WTC11 (cell line): Measurements from ENCODE around the gene TMED3. TPM values are rescaled to one million over a fixed set of nuclear protein-coding genes. Genes with fewer than 3 reads are reported as not detected.

ENCODE experiments used
- ATAC-seq: fragments of 200-7000 bp; cut with Tn5 transposase; 2 replicates; pipeline ENCODE4 v1.10.0; 2021; ENCODE audit warnings: mild to moderate bottlenecking, moderate library complexity
- CTCF ChIA-PET: fragments of 300-600 bp; sonication (Branson Sonifier 250); formaldehyde crosslinking; loops from one replicate; lab custom pipeline; 2021; ENCODE audit warnings: antibody characterized with exemption; lab: Charles Lee
- POLR2A ChIA-PET: fragments of 350-600 bp; sonication (Branson Sonifier 250); formaldehyde crosslinking; loops from one replicate; lab custom pipeline; 2021; ENCODE audit warnings: antibody characterized with exemption; lab: Charles Lee
- DNase-seq: peaks from one replicate; pipeline ENCODE4 v3.0.0; 2021; ENCODE audit warnings: low spot score
- H3K27ac Mint-ChIP-seq: 2 replicates; pipeline ENCODE4 v1.8.0; 2021; ENCODE audit warnings: mixed read lengths
- H3K27me3 Mint-ChIP-seq: 2 replicates; pipeline ENCODE4 v1.8.0; 2021; ENCODE audit warnings: low read depth, mild to moderate bottlenecking, moderate library complexity, mixed read lengths
- H3K36me3 Mint-ChIP-seq: 2 replicates; pipeline ENCODE4 v1.8.0; 2021; ENCODE audit warnings: mixed read lengths
- H3K4me1 Mint-ChIP-seq: 2 replicates; pipeline ENCODE4 v1.8.0; 2022; ENCODE audit warnings: mixed read lengths
- H3K4me3 Mint-ChIP-seq: 2 replicates; pipeline ENCODE4 v1.8.0; 2021; ENCODE audit warnings: mild to moderate bottlenecking, moderate library complexity, mixed read lengths
- H3K9me3 Mint-ChIP-seq: 2 replicates; pipeline ENCODE4 v1.8.0; 2021; ENCODE audit warnings: mixed read lengths
- CBFB ChIP-seq: sonication (generic); formaldehyde crosslinking; IDR thresholded peaks from 2 replicates; pipeline ENCODE4 v1.8.1; 2022; ENCODE audit warnings: mild to moderate bottlenecking, low read depth, missing genetic modification reagents
- FOXK1 ChIP-seq: sonication (generic); formaldehyde crosslinking; IDR thresholded peaks from 2 replicates; pipeline ENCODE4 v1.8.0; 2022; ENCODE audit warnings: mild to moderate bottlenecking, moderate library complexity, missing genetic modification reagents
- GABPB1 ChIP-seq: sonication (generic); formaldehyde crosslinking; IDR thresholded peaks from 2 replicates; pipeline ENCODE4 v1.8.1; 2023; ENCODE audit warnings: mild to moderate bottlenecking, missing genetic modification reagents
- IRF2 ChIP-seq: sonication (generic); formaldehyde crosslinking; IDR thresholded peaks from 2 replicates; pipeline ENCODE4 v1.8.0; 2022; ENCODE audit warnings: low read depth, missing genetic modification reagents, borderline replicate concordance
- MXD4 ChIP-seq: fragments of 250-450 bp; sonication (Bioruptor Pico); IDR thresholded peaks from 2 replicates; pipeline ENCODE4 v1.8.0; 2021; ENCODE audit warnings: mild to moderate bottlenecking, moderate library complexity, borderline replicate concordance
- ZNF232 ChIP-seq: sonication (generic); formaldehyde crosslinking; IDR thresholded peaks from 2 replicates; pipeline ENCODE4 v1.8.0; 2022; ENCODE audit warnings: mild to moderate bottlenecking, missing genetic modification reagents
- ZNF671 ChIP-seq: fragments of 250-450 bp; sonication (Bioruptor Pico); IDR thresholded peaks from 2 replicates; pipeline ENCODE4 v1.8.0; 2021; ENCODE audit warnings: mild to moderate bottlenecking
- total RNA-seq: library from RNA; stranded (reverse); gene quantifications from 3 replicates; pipeline ENCODE4 v1.2.3, GENCODE V29; 2021
- TF ChIP-seq, protein P1 (sequence below): sonication (generic); formaldehyde crosslinking; IDR thresholded peaks from 2 replicates; pipeline ENCODE4 v1.8.0; 2023; ENCODE audit warnings: missing genetic modification reagents, mild to moderate bottlenecking, borderline replicate concordance
- TF ChIP-seq, protein P2 (sequence below): sonication (generic); formaldehyde crosslinking; IDR thresholded peaks from 2 replicates; pipeline ENCODE4 v1.8.1; 2022; ENCODE audit warnings: mild to moderate bottlenecking, moderate library complexity, missing genetic modification reagents
- TF ChIP-seq, protein P3 (sequence below): fragments of 250-450 bp; sonication (Bioruptor Pico); IDR thresholded peaks from 2 replicates; pipeline ENCODE4 v1.9.0; 2021; ENCODE audit warnings: mild to moderate bottlenecking, borderline replicate concordance
- TF ChIP-seq, protein P4 (sequence below): sonication (generic); formaldehyde crosslinking; conservative IDR thresholded peaks from 2 replicates; pipeline ENCODE4 v1.8.1; 2023; ENCODE audit warnings: mild to moderate bottlenecking, low read depth, missing genetic modification reagents, moderate library complexity
- TF ChIP-seq, protein P5 (sequence below): fragments of 250-450 bp; sonication (Bioruptor Pico); IDR thresholded peaks from 2 replicates; pipeline ENCODE4 v1.9.0; 2021; ENCODE audit warnings: moderate library complexity, mild to moderate bottlenecking, inconsistent platforms, borderline replicate concordance
- TF ChIP-seq, protein P6 (sequence below): sonication (generic); formaldehyde crosslinking; IDR thresholded peaks from 2 replicates; pipeline ENCODE4 v1.8.0; 2022; ENCODE audit warnings: missing genetic modification reagents

Gene TMED3
- total RNA-seq, 1 experiment from 2014 or later = 51.2 TPM

DNA sequence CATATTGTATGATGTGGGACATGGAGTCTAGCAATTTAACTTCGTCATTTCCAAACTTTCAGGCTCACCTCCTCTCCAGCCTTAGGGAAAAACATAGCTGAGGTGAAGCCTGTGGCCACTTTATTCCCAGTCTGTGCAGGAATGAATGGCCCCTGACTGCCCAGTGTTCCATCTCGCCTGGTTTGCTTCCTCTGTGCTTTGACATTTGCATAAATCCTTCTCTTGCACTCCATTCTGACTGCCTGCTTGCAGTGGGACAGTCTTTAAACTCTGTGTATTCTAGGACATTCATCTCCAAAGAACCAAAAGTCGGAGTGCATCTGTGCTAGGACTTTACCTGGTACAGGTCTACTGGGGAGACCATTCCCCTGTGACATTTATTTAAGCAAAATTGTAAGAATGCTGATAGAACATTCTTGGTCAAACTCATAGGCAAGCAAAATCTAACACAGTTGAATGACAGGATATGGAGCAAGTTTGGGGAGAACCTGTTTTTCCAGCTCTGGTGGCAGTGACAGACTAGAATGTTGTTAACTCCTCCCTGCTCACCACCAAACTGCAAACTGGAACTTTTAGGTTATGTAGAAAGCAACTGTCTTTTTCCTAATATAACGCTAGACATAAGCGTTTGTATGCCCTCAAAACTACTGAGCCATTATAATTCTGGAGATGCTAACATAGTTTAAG lies 22.1 kb downstream of the TMED3 start:
- H3K9me3 Mint-ChIP-seq = peaks cover 3% of the 10 kb centered on the region; the same call in 1 of the 2 replicates
- TF ChIP-seq, protein P1, sequence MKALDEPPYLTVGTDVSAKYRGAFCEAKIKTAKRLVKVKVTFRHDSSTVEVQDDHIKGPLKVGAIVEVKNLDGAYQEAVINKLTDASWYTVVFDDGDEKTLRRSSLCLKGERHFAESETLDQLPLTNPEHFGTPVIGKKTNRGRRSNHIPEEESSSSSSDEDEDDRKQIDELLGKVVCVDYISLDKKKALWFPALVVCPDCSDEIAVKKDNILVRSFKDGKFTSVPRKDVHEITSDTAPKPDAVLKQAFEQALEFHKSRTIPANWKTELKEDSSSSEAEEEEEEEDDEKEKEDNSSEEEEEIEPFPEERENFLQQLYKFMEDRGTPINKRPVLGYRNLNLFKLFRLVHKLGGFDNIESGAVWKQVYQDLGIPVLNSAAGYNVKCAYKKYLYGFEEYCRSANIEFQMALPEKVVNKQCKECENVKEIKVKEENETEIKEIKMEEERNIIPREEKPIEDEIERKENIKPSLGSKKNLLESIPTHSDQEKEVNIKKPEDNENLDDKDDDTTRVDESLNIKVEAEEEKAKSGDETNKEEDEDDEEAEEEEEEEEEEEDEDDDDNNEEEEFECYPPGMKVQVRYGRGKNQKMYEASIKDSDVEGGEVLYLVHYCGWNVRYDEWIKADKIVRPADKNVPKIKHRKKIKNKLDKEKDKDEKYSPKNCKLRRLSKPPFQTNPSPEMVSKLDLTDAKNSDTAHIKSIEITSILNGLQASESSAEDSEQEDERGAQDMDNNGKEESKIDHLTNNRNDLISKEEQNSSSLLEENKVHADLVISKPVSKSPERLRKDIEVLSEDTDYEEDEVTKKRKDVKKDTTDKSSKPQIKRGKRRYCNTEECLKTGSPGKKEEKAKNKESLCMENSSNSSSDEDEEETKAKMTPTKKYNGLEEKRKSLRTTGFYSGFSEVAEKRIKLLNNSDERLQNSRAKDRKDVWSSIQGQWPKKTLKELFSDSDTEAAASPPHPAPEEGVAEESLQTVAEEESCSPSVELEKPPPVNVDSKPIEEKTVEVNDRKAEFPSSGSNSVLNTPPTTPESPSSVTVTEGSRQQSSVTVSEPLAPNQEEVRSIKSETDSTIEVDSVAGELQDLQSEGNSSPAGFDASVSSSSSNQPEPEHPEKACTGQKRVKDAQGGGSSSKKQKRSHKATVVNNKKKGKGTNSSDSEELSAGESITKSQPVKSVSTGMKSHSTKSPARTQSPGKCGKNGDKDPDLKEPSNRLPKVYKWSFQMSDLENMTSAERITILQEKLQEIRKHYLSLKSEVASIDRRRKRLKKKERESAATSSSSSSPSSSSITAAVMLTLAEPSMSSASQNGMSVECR = no peak
- TF ChIP-seq, protein P2, sequence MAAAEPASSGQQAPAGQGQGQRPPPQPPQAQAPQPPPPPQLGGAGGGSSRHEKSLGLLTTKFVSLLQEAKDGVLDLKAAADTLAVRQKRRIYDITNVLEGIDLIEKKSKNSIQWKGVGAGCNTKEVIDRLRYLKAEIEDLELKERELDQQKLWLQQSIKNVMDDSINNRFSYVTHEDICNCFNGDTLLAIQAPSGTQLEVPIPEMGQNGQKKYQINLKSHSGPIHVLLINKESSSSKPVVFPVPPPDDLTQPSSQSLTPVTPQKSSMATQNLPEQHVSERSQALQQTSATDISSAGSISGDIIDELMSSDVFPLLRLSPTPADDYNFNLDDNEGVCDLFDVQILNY (CRISPR knock-in tag) = no peak
- TF ChIP-seq IRF2 (CRISPR knock-in tag) (no peak), MXD4 (no peak), ZNF232 (CRISPR knock-in tag) (no peak), ZNF671 (no peak), FOXK1 (CRISPR knock-in tag) (no peak), CBFB (CRISPR knock-in tag) (no peak), GABPB1 (no peak)
- TF ChIP-seq, protein P3, sequence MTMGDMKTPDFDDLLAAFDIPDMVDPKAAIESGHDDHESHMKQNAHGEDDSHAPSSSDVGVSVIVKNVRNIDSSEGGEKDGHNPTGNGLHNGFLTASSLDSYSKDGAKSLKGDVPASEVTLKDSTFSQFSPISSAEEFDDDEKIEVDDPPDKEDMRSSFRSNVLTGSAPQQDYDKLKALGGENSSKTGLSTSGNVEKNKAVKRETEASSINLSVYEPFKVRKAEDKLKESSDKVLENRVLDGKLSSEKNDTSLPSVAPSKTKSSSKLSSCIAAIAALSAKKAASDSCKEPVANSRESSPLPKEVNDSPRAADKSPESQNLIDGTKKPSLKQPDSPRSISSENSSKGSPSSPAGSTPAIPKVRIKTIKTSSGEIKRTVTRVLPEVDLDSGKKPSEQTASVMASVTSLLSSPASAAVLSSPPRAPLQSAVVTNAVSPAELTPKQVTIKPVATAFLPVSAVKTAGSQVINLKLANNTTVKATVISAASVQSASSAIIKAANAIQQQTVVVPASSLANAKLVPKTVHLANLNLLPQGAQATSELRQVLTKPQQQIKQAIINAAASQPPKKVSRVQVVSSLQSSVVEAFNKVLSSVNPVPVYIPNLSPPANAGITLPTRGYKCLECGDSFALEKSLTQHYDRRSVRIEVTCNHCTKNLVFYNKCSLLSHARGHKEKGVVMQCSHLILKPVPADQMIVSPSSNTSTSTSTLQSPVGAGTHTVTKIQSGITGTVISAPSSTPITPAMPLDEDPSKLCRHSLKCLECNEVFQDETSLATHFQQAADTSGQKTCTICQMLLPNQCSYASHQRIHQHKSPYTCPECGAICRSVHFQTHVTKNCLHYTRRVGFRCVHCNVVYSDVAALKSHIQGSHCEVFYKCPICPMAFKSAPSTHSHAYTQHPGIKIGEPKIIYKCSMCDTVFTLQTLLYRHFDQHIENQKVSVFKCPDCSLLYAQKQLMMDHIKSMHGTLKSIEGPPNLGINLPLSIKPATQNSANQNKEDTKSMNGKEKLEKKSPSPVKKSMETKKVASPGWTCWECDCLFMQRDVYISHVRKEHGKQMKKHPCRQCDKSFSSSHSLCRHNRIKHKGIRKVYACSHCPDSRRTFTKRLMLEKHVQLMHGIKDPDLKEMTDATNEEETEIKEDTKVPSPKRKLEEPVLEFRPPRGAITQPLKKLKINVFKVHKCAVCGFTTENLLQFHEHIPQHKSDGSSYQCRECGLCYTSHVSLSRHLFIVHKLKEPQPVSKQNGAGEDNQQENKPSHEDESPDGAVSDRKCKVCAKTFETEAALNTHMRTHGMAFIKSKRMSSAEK = no peak
- TF ChIP-seq, protein P4, sequence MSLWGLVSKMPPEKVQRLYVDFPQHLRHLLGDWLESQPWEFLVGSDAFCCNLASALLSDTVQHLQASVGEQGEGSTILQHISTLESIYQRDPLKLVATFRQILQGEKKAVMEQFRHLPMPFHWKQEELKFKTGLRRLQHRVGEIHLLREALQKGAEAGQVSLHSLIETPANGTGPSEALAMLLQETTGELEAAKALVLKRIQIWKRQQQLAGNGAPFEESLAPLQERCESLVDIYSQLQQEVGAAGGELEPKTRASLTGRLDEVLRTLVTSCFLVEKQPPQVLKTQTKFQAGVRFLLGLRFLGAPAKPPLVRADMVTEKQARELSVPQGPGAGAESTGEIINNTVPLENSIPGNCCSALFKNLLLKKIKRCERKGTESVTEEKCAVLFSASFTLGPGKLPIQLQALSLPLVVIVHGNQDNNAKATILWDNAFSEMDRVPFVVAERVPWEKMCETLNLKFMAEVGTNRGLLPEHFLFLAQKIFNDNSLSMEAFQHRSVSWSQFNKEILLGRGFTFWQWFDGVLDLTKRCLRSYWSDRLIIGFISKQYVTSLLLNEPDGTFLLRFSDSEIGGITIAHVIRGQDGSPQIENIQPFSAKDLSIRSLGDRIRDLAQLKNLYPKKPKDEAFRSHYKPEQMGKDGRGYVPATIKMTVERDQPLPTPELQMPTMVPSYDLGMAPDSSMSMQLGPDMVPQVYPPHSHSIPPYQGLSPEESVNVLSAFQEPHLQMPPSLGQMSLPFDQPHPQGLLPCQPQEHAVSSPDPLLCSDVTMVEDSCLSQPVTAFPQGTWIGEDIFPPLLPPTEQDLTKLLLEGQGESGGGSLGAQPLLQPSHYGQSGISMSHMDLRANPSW = no peak
- TF ChIP-seq, all 79 proteins: peak for 0
- H3K36me3 Mint-ChIP-seq = peaks cover 7% of the 10 kb centered on the region
- H3K4me3 Mint-ChIP-seq = no peak overlapping the region
- POLR2A ChIA-PET = no interaction called here
- ATAC-seq (no peak), DNase-seq (no peak)
- peaks cover 23% of the 10 kb centered on the region for H3K4me1 Mint-ChIP-seq
- H3K27me3 Mint-ChIP-seq = no peaks in the 10 kb centered on the region
- CTCF ChIA-PET = interaction anchor here (0.9 to 1.9 kb wide), 2 partner anchors 23 to 263 kb away, joined by 3 to 7 read pairs; partner anchors contain the start of gene TMED3
- no peak overlapping the region for H3K27ac Mint-ChIP-seq

DNA sequence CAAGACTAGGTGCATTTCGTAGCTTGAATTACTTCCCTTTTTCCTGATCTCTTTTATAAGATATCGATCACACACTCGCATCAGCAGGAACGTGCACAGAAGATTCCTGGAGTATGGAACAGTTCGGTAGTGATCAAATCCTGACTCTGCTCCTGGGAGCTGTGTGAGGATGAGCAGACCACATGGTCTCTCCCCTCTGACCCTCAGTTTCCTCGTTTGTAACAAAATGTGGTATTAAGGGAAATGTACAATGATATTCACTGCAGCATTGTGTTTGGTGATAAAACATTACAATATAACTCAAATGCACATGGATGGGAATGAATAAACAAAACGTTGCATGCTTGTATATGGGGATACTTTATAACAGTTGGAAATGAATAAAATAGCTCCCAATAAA lies 26.7 kb downstream of the TMED3 start:
- no peak for DNase-seq
- ChIA-PET CTCF (interaction anchor here (0.5 to 3.3 kb wide), 6 partner anchors 43 to 516 kb away, joined by 3 to 39 read pairs (median 3); partner anchors contain the start of gene MINAR1), POLR2A (no interaction called here)
- TF ChIP-seq, protein P5, sequence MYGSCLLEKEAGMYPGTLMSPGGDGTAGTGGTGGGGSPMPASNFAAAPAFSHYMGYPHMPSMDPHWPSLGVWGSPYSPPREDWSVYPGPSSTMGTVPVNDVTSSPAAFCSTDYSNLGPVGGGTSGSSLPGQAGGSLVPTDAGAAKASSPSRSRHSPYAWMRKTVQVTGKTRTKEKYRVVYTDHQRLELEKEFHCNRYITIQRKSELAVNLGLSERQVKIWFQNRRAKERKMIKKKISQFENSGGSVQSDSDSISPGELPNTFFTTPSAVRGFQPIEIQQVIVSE (CRISPR knock-in tag) = no peak
- TF ChIP-seq, protein P6, sequence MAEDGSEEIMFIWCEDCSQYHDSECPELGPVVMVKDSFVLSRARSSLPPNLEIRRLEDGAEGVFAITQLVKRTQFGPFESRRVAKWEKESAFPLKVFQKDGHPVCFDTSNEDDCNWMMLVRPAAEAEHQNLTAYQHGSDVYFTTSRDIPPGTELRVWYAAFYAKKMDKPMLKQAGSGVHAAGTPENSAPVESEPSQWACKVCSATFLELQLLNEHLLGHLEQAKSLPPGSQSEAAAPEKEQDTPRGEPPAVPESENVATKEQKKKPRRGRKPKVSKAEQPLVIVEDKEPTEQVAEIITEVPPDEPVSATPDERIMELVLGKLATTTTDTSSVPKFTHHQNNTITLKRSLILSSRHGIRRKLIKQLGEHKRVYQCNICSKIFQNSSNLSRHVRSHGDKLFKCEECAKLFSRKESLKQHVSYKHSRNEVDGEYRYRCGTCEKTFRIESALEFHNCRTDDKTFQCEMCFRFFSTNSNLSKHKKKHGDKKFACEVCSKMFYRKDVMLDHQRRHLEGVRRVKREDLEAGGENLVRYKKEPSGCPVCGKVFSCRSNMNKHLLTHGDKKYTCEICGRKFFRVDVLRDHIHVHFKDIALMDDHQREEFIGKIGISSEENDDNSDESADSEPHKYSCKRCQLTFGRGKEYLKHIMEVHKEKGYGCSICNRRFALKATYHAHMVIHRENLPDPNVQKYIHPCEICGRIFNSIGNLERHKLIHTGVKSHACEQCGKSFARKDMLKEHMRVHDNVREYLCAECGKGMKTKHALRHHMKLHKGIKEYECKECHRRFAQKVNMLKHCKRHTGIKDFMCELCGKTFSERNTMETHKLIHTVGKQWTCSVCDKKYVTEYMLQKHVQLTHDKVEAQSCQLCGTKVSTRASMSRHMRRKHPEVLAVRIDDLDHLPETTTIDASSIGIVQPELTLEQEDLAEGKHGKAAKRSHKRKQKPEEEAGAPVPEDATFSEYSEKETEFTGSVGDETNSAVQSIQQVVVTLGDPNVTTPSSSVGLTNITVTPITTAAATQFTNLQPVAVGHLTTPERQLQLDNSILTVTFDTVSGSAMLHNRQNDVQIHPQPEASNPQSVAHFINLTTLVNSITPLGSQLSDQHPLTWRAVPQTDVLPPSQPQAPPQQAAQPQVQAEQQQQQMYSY (CRISPR knock-in tag) = no peak
- peaks cover 14% of the 10 kb centered on the region for H3K4me1 Mint-ChIP-seq
- H3K27ac Mint-ChIP-seq = no peak overlapping the region
- H3K27me3 Mint-ChIP-seq = no peaks in the 10 kb centered on the region
- no peak for ATAC-seq
- peaks cover 13% of the 10 kb centered on the region; the same call in 1 of the 2 replicates for H3K36me3 Mint-ChIP-seq
- no peak overlapping the region for H3K4me3 Mint-ChIP-seq
- peaks cover 13% of the 10 kb centered on the region for H3K9me3 Mint-ChIP-seq
